ENCODE data around the gene RFPL1. TPM values are rescaled to one million over a fixed set of nuclear protein-coding genes. Genes with fewer than 3 reads are reported as not detected.

Gene RFPL1
- total and polyA plus RNA-seq, 2 of the 13 experiments (the other 11 are each of a cell fraction or from before 2014, with no cell fraction given): not detected

GRCh38 chr22:29434288-29434687 lies 4.1 kb upstream of the RFPL1 start:
- no peaks in the 10 kb centered on the region for H4K20me1 ChIP-seq (ENCODE audit: insufficient read depth, low read length)
- 3% methylated on average over 7 of the region's 7 CpGs for WGBS (ENCODE audit: low lambda C conversion rate)

GRCh38 chr22:29435236-29436136 lies 2.9 kb upstream of the RFPL1 start:
- in situ Hi-C loops (cut with HindIII; ENCODE audit: extremely low pct_ligation_motif_present, low pct_unique_long_range_greater_than_20kb): no loop called here
- Histone ChIP-seq H3K79me2 (ENCODE audit: insufficient read depth, low read length) (no peaks in the 10 kb centered on the region), H3K4me2 (ENCODE audit: low read depth, low read length) (no peak overlapping the region), H2AFZ (ENCODE audit: low read length) (no peak overlapping the region), H3K36me3 (replicated peaks in 1 of 2; ENCODE audit: control insufficient read depth in 1 of 2, insufficient read depth in 2 of 2, low read length in 2 of 2) (no peaks in the 10 kb centered on the region), H4K20me1 (ENCODE audit: insufficient read depth, low read length) (no peaks in the 10 kb centered on the region), H3K27ac (ENCODE audit: extremely low read length, insufficient read depth, low read length) (no peak overlapping the region), H3K4me3 (replicated peaks in 1 of 3; ENCODE audit: insufficient read depth in 1 of 3, low read depth in 2 of 3, low read length in 3 of 3) (no peak overlapping the region), H3K9me3 (ENCODE audit: low read length) (no peaks in the 10 kb centered on the region), H3K9ac (ENCODE audit: insufficient read depth, low read depth, low read length) (no peak overlapping the region), H3K27me3 (ENCODE audit: control insufficient read depth in 1 of 2, insufficient read depth in 2 of 2, low read length in 2 of 2) (peaks cover 0 to 29% of the 10 kb centered on the region in 2 experiments; a peak in 3 of 5 replicates), H3K4me1 (ENCODE audit: insufficient read depth, low read length) (no peaks in the 10 kb centered on the region)
- no peak for FAIRE-seq
- BruUV-seq (replicated peaks): no TSS peak
- TF ChIP-seq MAFF (IDR thresholded peaks at IDR 0.05; ENCODE audit: low read depth, low read length) (no peak), ZXDC (CRISPR knock-in tag; IDR thresholded peaks at IDR 0.05) (no peak), ZSCAN29 (CRISPR knock-in tag; conservative IDR thresholded peaks at IDR 0.05) (no peak)
- TF ChIP-seq, protein P1, sequence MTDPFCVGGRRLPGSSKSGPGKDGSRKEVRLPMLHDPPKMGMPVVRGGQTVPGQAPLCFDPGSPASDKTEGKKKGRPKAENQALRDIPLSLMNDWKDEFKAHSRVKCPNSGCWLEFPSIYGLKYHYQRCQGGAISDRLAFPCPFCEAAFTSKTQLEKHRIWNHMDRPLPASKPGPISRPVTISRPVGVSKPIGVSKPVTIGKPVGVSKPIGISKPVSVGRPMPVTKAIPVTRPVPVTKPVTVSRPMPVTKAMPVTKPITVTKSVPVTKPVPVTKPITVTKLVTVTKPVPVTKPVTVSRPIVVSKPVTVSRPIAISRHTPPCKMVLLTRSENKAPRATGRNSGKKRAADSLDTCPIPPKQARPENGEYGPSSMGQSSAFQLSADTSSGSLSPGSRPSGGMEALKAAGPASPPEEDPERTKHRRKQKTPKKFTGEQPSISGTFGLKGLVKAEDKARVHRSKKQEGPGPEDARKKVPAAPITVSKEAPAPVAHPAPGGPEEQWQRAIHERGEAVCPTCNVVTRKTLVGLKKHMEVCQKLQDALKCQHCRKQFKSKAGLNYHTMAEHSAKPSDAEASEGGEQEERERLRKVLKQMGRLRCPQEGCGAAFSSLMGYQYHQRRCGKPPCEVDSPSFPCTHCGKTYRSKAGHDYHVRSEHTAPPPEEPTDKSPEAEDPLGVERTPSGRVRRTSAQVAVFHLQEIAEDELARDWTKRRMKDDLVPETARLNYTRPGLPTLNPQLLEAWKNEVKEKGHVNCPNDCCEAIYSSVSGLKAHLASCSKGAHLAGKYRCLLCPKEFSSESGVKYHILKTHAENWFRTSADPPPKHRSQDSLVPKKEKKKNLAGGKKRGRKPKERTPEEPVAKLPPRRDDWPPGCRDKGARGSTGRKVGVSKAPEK (CRISPR knock-in tag; IDR thresholded peaks at IDR 0.05; ENCODE audit: borderline replicate concordance): no peak
- ChIA-PET POLR2A (no interaction called here), CTCF (ENCODE audit: low intra/inter-chr PET ratio, low total read pairs) (no interaction called here)
- WGBS (ENCODE audit: low lambda C conversion rate): 4% methylated on average over 5 of the region's 5 CpGs
- intact Hi-C loops (cut with micrococcal nuclease; ENCODE audit: unreplicated experiment): no loop called here
- ATAC-seq: no peak
- no peak for DNase-seq (ENCODE audit: low spot score)

More at GRCh38 chr22:29434288-29434687, 4.1 kb upstream of the RFPL1 start:
- no peak for ATAC-seq
- Histone ChIP-seq H2AFZ (ENCODE audit: low read length) (no peak overlapping the region), H3K79me2 (ENCODE audit: insufficient read depth, low read length) (no peaks in the 10 kb centered on the region), H3K9ac (ENCODE audit: insufficient read depth, low read depth, low read length) (no peak overlapping the region), H3K4me2 (ENCODE audit: low read depth, low read length) (no peak overlapping the region), H3K36me3 (replicated peaks in 1 of 2; ENCODE audit: control insufficient read depth in 1 of 2, insufficient read depth in 2 of 2, low read length in 2 of 2) (no peaks in the 10 kb centered on the region), H3K27me3 (ENCODE audit: control insufficient read depth in 1 of 2, insufficient read depth in 2 of 2, low read length in 2 of 2) (peaks cover 0 to 30% of the 10 kb centered on the region in 2 experiments; a peak in 4 of 5 replicates), H3K9me3 (ENCODE audit: low read length) (no peaks in the 10 kb centered on the region), H3K27ac (ENCODE audit: extremely low read length, insufficient read depth, low read length) (no peak overlapping the region), H3K4me3 (replicated peaks in 1 of 3; ENCODE audit: insufficient read depth in 1 of 3, low read depth in 2 of 3, low read length in 3 of 3) (no peak overlapping the region), H3K4me1 (ENCODE audit: insufficient read depth, low read length) (no peaks in the 10 kb centered on the region)
- DNase-seq (ENCODE audit: low spot score): no peak
- TF ChIP-seq CREB1 (IDR thresholded peaks at IDR 0.05): peak; percentile 91
- no peak for TF ChIP-seq CREB1 (CRISPR knock-in tag; IDR thresholded peaks at IDR 0.05)
- no peak for TF ChIP-seq BORCS8-MEF2B (CRISPR knock-in tag; IDR thresholded peaks at IDR 0.05)
- TF ChIP-seq, protein P2, sequence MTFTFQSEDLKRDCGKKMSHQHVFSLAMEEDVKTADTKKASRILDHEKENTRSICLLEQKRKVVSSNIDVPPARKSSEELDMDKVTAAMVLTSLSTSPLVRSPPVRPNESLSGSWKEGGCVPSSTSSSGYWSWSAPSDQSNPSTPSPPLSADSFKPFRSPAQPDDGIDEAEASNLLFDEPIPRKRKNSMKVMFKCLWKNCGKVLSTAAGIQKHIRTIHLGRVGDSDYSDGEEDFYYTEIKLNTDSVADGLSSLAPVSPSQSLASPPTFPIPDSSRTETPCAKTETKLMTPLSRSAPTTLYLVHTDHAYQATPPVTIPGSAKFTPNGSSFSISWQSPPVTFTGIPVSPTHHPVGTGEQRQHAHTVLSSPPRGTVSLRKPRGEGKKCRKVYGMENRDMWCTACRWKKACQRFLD (CRISPR knock-in tag; IDR thresholded peaks at IDR 0.05; ENCODE audit: borderline replicate concordance): no peak
- peak; percentile 89 for TF ChIP-seq ATF7 (IDR thresholded peaks at IDR 0.05)
- TF ChIP-seq ATF7 (CRISPR knock-in tag; IDR thresholded peaks at IDR 0.05): no peak
- in situ Hi-C loops (cut with HindIII; ENCODE audit: extremely low pct_ligation_motif_present, low pct_unique_long_range_greater_than_20kb) (no loop called here), intact Hi-C loops (cut with micrococcal nuclease; ENCODE audit: unreplicated experiment) (no loop called here)
- CTCF ChIA-PET (ENCODE audit: low intra/inter-chr PET ratio, low total read pairs): no interaction called here
- POLR2A ChIA-PET: no interaction called here
- no peak for FAIRE-seq
- BruUV-seq (replicated peaks): no TSS peak
